GM18861 (cell line): Measurements from ENCODE around the gene BIRC2.
"Not testable (repeated sequence)": the region's sequence is repeated elsewhere in the genome, so short reads cannot be mapped to it uniquely, and the experiment has no call there.

Experiments used
- ATAC-seq: cut with Tn5 transposase; IDR thresholded peaks from one replicate; pipeline ENCODE4 v1.9.1; 2021; ENCODE audit not compliant: unreplicated experiment

BIRC2 gene

DNA sequence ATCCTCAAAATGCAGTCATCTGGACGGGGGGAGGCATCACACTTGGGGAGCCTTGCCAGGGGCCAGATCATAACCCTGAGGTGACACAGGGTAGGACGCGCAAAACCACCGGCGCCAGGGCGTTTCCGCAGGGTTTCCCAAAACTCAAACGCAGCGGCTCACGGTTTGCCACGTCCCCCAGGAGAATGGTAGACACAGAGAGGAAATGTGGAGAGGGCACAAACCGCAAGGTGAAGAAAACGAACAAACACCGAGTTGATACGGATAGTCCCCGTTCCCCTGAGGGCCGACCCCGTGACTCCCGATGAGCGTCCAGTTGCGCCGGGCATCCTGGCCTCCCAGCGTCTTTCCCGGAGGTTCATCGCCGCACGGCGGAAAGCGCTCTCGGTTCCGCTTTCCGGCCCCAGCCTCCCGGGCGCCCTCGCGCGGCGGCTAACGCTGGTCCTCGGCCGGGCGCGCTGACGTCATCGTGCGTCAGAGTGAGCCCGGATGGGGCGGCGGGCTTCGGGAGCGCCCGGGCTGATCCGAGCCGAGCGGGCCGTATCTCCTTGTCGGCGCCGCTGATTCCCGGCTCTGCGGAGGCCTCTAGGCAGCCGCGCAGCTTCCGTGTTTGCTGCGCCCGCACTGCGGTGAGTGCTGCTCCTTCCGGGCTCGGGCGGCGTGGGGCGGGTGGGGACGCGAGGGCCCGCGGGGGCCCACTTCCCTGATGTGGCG is at the start of gene BIRC2:
Gene BIRC2, plus strand, starts transcription at position 467 of the 714 bp plus-strand sequence. CDS start 2,641 bp downstream, outside the sequence.
- peak; percentile 79 for ATAC-seq

DNA sequence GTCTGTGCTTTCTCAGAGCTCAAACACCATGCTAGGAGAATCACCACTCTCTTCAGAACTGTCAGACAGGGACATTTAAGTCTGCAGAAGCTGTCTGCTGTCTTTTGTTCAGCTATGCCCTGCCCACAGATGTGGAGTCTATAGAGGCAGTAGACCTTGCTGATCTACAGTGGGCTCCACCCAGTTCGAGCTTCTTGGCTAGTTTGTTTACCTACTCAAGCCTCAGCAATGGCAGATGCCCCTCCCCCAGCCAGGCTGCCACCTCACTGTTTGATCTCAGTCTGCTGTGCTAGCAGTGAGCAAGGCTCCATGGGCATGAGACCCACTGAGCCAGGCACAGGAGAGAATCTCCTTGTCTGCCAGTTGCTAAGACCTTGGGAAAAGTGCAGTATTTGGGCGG is 46.2 kb upstream of the BIRC2 start:
- not testable (repeated sequence) for ATAC-seq

DNA sequence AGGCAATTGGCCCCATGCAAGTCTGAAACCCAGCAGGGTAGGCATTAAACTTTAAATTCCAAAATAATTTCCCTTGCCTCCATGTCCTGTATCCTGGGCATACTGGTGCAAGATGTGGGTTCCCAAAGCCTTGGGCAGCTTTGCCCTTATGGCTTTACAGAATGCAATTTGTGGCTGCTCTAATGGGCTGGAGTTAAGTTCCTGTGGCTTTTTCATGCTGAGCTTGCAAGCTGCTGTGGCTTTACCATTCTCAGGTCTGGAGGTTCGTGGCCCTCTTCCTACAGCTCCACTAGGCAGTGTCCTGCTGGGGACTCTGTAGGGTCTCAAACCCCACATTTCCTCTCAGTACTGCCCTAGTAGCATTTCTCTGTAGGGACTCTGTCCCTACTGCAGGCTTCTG is 44.8 kb upstream of the BIRC2 start:
- no peak for ATAC-seq

GRCh38 chr11:102304686-102305085 is 42.3 kb upstream of the BIRC2 start:
- ATAC-seq = no peak

DNA sequence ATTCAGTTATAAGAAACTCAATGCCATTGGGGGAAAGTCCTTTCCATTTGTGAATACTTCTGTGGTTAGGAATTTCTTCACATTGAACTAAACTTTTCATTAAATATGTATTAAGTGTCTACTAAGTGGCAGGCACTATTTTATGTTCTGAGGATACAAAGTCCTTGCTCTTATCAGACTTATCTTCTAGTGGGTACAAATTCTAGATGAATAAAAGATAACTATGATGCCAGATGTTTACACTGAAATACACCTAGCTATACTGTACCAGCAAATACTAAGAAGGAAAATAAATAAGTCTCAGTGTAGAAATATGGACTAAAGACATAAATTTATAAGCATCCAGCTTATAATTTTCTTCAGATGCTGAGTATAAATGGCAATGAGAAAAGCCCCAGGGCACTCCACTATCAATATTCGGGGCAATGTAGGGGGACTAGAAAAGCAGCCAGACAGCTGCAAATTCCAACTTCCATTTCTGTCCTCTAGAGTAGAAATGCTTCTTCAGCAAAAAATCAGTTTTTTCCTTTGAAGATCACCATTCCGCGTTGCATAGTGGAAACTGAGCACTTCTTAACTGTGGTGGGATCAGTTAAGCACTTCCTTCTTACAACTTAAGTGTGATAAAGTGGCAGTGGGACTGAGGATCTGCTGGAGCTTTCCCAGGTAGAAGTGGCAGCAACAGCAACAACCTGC is 41.5 kb upstream of the BIRC2 start:
- no peak for ATAC-seq

DNA sequence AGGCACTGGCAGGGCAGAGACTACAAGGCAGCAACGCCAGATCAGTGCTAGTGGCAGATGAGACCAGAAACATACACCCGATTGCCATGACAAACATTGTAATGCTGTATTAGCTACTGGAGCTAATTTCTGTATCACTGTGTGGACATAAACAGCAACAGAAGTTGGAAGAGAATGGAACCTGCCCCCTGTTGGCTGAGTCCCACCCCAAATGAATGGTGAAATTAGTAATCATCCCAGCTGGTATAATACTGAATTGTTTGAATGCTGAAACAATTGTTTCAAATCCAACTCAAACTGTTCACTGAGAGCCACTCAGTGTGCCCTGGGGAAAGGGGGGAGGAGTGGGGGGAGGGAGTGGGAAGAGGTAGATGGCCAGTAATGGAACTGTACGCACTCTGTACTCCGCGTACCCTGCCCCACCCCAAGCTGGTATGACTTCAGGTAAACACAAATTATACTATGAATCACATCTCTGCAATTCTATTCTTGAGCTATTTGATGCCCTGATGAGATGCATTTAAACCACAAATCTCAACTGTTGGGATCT is 40.9 kb upstream of the BIRC2 start:
- no peak for ATAC-seq

DNA sequence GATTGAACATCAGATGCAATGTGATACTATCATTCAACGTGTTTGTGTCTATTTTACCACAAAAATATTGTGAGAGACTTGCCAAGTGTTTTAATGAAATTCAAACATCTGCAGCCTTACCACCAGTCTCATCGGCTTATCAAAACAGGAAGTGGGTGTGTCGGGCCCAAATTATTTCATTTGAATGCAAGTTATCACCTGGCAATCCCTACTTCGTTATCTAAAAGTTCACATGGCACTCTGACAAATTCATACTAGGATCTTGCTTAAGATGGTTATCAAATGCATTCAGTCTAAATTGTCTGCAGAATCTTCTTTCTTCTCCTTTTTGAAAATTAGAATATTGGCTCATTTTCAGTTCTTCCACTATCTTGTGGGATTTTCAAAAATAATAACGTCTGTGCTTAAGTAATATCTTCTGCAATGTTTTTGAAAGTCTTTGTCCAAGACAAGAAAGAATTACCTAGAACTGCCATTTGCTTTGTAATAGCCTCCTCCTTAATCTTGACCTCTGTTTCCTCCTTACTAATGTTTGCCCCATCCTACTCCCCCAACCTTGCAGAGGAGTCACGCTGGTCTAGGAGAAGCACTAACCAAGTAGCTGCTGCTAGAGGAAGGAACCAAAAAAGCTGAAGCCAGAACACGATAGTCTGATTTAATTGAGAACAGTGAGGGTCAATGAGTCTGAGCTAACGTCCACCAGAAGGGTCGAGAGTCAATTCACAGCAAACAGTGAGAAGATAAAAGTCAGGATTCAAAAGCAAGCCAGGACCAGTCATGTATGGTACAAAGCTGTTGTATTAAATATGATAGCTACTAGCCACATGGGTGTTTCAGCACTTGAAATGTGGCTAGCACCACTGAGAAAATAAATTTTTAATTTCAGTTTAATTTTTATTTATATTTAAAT is 39.9 kb upstream of the BIRC2 start:
- no peak for ATAC-seq

DNA sequence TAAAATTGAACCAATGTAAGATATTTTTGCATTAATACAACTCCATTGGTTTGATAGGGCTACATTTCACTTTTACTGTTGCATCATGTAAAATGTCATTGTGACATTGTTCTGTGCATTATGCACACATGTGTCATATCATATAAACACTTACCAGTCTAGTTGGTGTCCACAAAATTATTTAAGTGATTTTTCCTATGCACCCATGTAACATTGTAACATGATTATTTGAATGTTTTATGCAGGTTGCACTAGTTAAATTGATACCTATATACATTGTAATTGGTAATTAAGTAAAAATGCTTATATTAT is 39.3 kb upstream of the BIRC2 start:
- ATAC-seq = no peak

DNA sequence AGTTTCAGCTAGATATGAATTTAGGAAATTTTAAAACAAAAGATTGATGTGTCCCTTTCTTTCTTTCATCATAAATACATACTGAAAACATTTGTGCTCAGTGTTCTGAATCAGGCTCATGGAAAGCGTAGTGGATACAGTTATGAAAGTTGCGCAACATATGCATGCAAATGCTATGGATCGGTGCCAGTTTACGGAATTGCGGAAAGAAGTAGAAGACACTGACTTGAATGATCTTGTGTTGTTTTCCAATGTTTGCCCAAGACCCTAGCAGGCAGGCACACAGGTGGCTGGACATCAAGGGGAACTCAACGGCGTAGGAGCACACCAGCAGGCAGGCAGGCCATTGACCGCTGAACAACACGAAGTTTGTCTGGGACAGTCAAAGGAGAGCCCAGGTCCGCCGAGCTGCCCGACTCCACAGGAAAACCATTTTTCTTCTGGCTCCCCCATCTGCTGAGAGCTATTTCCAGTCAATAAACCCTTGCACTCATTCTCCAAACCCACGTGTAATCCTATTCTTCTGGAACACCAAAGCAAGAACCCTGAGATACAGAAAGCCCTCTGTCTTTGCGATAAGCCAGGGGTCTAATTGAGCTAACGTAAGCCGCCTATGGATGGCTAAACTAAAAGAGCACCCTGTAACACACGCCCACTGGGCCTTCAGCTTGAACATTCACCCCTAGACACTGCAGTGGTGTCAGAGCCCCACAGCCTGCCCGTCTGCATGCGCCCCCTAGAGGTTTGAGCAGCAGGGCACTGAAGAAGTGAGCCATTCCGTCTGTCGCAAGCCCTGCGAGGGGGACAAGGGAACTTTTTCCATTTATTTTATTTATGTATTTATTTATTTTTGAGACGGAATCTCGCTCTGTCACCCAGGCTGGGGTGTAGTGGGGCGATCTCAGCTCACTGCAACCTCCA is 37.1 kb upstream of the BIRC2 start:
- ATAC-seq = no peak

DNA sequence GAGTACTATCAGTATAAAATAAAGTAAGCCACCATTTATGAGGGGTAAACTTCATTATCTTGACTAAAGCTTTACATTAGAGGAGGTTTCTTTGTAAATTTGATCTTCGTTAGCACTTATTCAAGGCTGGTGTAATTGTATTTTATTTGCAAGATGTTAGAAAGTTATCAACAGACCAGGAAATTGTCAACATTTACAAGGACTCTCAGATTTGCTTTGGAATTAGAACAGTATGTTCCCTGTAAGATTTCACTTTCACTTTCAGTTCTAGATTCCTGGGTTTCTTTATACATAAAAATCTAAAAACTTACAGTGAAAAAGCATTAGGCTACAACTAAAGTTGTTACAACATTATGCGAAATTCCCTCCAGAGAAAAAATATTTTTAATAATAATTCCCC is 34.3 kb upstream of the BIRC2 start:
- ATAC-seq = no peak

GRCh38 chr11:102313238-102313940 is 33.6 kb upstream of the BIRC2 start:
- ATAC-seq = no peak

GRCh38 chr11:102314784-102315183 is 32.2 kb upstream of the BIRC2 start:
- no peak for ATAC-seq

- ATAC-seq = no peak
Observed at GRCh38 chr11:102316346-102316904, 30.6 kb upstream of the BIRC2 start.

DNA sequence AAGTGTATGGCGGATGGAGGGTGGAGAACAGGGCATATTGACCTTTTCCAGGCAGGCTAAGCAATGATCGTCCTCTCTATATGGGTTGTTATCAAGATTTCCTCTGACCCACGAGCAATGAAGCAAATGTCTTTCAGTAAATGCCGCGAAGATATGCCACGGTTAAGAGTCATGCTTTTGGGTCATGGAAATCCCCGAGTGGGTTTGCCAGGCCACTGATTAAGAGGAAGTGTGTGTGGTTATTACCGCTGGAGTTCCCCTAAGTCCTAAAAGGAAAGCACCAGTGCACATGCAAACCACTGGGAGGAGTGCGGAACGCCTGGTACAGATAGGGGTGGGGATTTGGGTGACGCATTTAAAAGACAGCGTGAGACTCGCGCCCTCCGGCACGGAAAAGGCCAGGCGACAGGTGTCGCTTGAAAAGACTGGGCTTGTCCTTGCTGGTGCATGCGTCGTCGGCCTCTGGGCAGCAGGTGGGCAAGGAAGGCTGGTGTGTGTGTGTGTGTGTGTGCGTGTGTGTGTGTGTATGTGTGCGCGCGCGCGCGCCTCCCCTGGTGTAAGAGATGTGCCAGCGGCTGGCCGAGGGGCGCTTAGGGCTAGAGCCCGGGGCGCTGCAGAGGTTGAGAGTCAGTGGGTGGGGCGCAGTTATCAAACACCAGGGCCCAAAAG is 29.8 kb upstream of the BIRC2 start, which contains the start of gene BIRC3:
Gene BIRC3, plus strand, starts transcription at position 386 of the 669 bp plus-strand sequence. CDS start 7,026 bp downstream, outside the sequence.
- peak; percentile 79 for ATAC-seq

GRCh38 chr11:102317768-102318103 is 29.3 kb upstream of the BIRC2 start:
- no peak for ATAC-seq

- ATAC-seq = no peak
Observed at GRCh38 chr11:102318469-102318868, 28.5 kb upstream of the BIRC2 start.

DNA sequence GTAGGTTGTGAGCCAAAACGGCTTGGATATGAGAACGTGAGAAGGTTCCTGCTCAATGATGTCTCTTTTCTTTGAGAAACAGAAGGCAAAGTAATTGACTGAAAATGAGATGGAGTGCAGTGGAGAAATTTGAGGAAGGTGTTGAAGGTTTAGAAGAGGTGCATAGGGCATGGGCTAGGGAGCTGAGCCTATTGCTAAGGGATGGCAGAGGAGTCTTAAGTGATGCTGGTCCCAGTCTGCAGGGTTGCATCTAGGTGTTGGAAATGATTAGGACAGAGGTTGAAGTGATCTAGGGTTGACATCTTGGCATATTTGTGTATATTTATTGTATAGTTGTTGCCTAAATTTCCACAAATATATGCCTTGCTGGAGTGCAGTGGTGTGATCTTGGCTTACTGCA is 27.5 kb upstream of the BIRC2 start:
- ATAC-seq = no peak

GRCh38 chr11:102320188-102320587 is 26.8 kb upstream of the BIRC2 start:
- ATAC-seq = no peak

DNA sequence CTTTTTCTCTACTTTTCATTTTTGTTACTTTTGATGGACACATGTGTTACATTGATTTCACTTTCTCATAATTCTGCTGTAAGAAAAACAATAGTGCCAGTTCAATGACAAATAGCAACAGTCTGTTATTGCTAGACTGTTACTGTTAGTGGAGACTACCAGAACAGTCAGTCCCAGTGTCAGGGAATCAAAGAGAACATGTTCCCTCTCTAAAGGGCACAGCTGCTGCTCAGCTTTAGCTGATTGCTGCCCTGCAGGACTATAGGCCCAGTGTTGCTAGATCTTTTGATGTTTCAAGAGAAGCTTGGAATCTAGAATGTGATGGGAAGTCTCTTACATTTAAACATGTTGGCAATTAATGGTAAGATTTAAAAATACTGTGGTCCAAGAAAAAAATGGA is 26.3 kb upstream of the BIRC2 start:
- no peak for ATAC-seq
